GM06990 (cell line): ENCODE data around the gene MISP.

ENCODE experiments used
- DNase-seq: peaks from one replicate; pipeline ENCODE4 v3.0.0-alpha.2; 2011; ENCODE audit not compliant: insufficient read length; ENCODE audit errors: extremely low read depth
- H3K27me3 ChIP-seq: replicated peaks from 2 replicates; pipeline ENCODE4 v1.6.0; 2011; ENCODE audit warnings: low read length; ENCODE audit not compliant: control insufficient read depth, insufficient read depth
- H3K36me3 ChIP-seq: 2 replicates; pipeline ENCODE4 v1.5.1; 2011; ENCODE audit warnings: low read length; ENCODE audit not compliant: control insufficient read depth, insufficient read depth
- H3K4me3 ChIP-seq: replicated peaks from 2 replicates; pipeline ENCODE4 v1.5.1; 2011; ENCODE audit warnings: low read depth, mild to moderate bottlenecking, control low read depth, low read length
- TF ChIP-seq, protein P1 (sequence below): IDR thresholded peaks from 2 replicates; pipeline ENCODE4 v1.5.1; 2011; ENCODE audit warnings: low read length, control low read depth, mild to moderate bottlenecking, inconsistent platforms; ENCODE audit not compliant: insufficient read depth, poor library complexity, severe bottlenecking

The MISP gene

DNA sequence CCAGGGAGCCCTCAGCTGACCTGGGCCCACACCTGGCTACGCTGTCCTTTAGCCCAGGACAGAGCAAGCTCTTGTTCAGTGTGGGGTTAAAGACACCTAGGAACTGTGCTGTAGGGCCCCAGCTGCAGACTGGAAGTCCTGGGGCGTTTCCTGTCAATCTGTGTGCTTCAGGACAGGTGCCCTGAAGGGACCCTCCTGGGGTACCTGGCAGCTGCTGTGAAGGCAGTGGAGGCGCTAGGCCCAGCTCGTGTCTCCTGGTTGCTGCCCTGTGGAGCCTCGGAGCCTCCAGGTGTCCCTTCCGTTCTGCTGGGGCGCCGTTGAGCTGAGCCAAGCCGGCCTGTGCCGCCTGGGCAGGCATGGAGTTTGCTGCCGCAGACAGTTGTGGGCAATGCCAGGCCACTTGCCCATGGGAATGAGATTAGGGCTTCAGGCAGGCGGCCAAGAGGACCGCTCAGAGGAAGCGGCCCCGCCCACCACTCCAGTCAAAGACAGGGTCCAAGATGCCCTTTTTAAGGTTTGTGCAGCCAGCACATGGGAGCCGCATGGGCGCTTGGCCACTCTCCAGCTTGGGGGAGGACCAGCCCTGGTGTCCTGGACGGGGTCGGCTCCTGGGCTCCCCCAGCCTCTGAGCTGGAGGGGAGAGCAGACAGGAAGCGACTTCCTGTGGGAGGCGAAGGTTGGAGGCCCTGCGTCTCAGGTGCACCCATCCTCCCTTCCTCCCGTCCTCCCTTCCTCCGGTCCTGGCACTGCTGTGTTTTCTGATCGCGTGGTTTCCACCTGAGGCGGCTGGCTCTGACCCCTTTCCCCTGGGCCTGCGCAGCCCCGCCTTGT is 50.3 kb downstream of the MISP start:
- H3K4me3 ChIP-seq: no peak overlapping the region
- peaks cover 56% of the 10 kb centered on the region for H3K36me3 ChIP-seq
- no peaks in the 10 kb centered on the region for H3K27me3 ChIP-seq
- DNase-seq: no peak
- TF ChIP-seq, protein P1, sequence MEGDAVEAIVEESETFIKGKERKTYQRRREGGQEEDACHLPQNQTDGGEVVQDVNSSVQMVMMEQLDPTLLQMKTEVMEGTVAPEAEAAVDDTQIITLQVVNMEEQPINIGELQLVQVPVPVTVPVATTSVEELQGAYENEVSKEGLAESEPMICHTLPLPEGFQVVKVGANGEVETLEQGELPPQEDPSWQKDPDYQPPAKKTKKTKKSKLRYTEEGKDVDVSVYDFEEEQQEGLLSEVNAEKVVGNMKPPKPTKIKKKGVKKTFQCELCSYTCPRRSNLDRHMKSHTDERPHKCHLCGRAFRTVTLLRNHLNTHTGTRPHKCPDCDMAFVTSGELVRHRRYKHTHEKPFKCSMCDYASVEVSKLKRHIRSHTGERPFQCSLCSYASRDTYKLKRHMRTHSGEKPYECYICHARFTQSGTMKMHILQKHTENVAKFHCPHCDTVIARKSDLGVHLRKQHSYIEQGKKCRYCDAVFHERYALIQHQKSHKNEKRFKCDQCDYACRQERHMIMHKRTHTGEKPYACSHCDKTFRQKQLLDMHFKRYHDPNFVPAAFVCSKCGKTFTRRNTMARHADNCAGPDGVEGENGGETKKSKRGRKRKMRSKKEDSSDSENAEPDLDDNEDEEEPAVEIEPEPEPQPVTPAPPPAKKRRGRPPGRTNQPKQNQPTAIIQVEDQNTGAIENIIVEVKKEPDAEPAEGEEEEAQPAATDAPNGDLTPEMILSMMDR: no peak

DNA sequence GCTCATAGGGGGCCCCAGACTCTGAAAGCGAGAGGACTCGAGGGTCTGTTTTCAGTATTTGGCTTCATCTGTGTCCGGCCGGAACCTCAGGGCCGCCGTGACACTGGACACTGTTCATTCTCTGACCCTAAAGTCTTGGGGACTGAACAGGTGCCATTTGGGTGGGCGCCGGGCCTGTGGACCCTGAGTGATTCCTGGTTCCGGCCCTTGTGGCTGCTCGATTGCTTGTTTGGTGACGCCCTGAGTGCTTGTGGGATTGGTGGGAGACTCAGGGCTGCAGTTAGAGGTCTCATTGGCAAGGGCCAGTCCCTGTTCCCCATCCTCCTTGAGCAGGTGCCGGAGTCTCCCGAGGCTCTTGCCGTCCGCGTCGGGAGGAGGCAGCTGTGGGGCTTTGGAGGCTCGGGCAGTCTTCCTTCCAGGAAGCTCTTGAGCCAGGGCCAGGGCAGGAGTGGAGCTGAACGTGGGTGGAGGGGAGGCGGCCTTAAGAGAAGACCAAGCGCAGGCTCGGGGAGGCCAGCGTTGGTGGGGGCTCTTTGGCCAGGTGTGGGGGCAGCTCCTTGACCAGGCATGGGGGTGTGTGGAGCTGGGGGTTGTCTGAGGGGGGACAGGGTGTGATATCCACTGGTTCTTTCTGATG is 51.1 kb downstream of the MISP start:
- Histone ChIP-seq H3K36me3 (peaks cover 62% of the 10 kb centered on the region), H3K27me3 (no peaks in the 10 kb centered on the region), H3K4me3 (no peak overlapping the region)
- TF ChIP-seq, protein P1: no peak
- no peak for DNase-seq

DNA sequence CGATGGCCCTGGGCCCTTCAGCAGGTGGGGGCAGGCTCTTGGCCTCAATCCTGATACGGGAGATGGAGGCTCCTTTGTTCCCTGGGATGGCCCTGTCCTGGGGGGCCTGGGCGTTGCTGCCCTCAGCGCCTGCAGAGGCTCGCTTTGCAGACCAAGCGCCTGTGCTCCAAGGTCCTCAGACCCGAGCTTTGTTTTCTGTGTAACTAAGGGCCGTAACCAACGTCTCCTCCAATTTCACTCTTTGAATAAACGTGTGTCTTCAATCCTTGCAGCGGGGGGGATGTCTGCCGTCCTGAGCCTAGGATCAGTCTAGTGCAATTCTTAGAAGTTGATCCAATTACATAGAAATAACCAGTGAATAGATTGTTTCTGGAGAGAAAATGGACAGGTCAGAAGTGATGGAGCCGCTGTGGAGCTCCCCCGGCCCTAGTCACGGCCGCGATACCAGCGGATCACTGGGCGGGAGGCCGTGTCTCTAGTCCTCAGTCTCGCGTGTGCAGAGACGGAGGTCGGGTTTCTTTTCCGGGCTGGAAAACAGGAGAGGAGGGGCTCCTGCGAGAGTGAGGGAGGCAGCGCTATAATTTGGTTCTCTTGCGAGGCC is 51.7 kb downstream of the MISP start:
- Histone ChIP-seq H3K4me3 (no peak overlapping the region), H3K27me3 (no peaks in the 10 kb centered on the region), H3K36me3 (peaks cover 66% of the 10 kb centered on the region)
- TF ChIP-seq, protein P1: no peak
- DNase-seq: no peak

DNA sequence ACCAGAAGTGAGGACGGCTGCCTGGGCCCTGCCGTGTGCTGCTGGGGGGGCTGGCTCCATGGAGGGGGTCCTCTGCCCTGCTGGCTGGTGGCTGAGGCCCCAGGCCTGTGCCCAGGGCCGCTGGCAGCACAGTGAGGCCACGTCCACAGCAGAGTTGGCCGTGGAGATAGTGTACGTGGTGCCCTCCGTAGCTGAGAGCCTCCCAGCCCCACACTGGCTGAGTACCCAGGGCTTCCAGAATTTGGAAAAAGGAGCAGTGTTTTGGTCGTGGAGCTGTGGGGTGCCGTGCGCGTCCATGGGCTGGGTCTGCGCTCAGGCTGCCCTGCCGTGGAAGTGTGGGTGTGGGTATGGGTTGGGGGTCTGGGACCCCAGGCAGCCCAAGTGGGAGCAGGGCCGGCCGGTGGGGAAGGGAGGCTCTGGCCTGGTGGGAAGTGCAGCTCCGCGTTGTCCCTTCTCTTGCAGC is 52.2 kb downstream of the MISP start:
- H3K4me3 ChIP-seq: no peak overlapping the region
- peaks cover 68% of the 10 kb centered on the region for H3K36me3 ChIP-seq
- TF ChIP-seq, protein P1: no peak

DNA sequence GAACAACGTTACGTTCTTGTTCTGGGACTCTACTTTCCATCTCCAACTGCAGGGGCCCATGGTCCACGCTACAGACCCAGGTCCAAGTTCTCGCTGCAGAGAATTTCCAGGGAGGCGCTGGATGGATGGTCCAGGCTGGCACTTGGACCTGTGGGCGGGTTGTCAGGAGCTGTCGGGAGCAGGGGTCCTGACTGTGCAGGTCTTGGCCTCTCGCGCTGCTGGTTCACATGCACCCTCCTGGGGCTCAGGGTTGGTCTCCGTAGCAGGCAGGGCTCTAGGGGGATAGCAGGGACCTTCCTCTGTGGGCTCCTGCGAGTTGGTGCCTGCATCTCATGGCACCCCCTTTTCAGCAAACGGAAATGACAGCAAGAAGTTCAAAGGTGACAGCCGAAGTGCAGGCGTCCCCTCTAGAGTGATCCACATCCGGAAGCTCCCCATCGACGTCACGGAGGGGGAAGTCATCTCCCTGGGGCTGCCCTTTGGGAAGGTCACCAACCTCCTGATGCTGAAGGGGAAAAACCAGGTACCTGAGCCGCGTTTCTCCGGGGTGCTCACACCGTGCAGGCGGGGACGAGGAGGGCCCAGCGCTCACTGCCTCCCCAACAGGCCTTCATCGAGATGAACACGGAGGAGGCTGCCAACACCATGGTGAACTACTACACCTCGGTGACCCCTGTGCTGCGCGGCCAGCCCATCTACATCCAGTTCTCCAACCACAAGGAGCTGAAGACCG is 52.9 kb downstream of the MISP start:
- TF ChIP-seq, protein P1: no peak
- H3K36me3 ChIP-seq: peaks cover 68% of the 10 kb centered on the region
- no peak overlapping the region for H3K4me3 ChIP-seq
- DNase-seq: no peak
- no peaks in the 10 kb centered on the region for H3K27me3 ChIP-seq

More for the DNA sequence above, 52.2 kb downstream of the MISP start:
- no peaks in the 10 kb centered on the region for H3K27me3 ChIP-seq
- DNase-seq: peak; percentile 1
